GM10266 (cell line): Measurements from ENCODE around the gene PVR.

Experiments used
- DNase-seq: peaks from one replicate; pipeline ENCODE4 v3.0.0; 2012; ENCODE audit errors: extremely low spot score
- CTCF ChIP-seq: IDR thresholded peaks from 2 replicates; pipeline ENCODE4 v1.5.1; 2012; ENCODE audit warnings: mild to moderate bottlenecking, low read depth; ENCODE audit not compliant: control insufficient read depth, insufficient read depth; ENCODE audit errors: missing control alignments

Gene PVR

GRCh38 chr19:44648631-44649251, 5.0 kb downstream of the PVR start:
- DNase-seq = no peak
- no peak for TF ChIP-seq CTCF

DNA sequence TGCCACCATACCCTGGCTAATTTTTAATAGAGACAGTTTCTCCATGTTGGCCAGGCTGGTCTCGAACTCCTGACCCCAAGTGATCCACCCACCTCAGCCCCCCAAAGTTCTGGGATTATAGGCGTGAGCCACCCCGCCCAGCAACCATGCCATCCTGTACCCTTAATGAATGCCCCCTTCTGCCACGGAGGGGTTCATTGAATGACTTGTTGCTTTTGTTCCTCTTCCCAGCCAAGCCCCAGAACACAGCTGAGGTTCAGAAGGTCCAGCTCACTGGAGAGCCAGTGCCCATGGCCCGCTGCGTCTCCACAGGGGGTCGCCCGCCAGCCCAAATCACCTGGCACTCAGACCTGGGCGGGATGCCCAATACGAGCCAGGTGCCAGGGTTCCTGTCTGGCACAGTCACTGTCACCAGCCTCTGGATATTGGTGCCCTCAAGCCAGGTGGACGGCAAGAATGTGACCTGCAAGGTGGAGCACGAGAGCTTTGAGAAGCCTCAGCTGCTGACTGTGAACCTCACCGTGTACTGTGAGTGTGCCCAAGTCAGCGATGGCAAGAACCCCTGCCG, 6.0 kb downstream of the PVR start:
- no peak for TF ChIP-seq CTCF

GRCh38 chr19:44653343-44653742, 9.6 kb downstream of the PVR start:
- TF ChIP-seq CTCF = no peak
- DNase-seq = no peak

More for the DNA sequence above, 6.0 kb downstream of the PVR start:
- no peak for DNase-seq

DNA sequence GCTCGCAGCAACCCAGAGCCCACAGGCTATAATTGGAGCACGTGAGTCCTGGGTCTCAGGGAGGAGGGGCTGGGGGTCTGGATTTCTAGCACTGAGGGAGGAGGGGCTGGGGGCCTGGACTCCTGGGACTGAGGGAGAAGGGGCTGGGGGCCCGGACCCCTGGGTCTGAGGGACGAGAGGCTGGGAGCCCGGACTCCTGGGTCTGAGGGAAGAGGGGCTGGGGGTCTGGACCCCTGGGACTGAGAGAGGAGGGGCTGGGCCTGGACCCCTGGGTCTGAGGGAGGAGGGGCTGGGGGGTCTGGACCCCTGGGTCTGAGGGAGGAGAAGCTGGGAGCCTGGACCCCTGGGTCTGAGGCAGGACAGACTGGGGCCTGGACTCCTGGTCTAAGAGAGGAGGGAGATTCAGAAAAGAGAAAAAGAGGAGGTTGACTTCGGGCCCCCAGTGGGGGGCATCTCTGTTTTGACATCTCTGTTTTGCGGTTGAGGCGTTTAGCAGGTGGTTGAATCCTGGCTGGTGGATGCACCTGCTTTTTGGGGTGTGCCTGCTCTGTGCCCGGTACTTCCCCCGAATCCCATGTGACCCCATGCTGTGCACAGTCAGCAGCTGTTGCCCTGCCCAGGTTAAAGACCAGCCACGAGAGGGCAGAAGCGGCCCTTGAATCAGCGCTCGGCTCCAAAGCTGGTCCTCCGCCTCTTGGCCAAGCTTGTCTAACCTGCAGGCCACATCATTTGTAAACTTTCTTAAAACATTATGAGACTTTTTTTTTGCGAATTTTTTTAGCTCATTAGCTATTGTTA, 10.5 kb downstream of the PVR start:
- peak; percentile 85 for DNase-seq

DNA sequence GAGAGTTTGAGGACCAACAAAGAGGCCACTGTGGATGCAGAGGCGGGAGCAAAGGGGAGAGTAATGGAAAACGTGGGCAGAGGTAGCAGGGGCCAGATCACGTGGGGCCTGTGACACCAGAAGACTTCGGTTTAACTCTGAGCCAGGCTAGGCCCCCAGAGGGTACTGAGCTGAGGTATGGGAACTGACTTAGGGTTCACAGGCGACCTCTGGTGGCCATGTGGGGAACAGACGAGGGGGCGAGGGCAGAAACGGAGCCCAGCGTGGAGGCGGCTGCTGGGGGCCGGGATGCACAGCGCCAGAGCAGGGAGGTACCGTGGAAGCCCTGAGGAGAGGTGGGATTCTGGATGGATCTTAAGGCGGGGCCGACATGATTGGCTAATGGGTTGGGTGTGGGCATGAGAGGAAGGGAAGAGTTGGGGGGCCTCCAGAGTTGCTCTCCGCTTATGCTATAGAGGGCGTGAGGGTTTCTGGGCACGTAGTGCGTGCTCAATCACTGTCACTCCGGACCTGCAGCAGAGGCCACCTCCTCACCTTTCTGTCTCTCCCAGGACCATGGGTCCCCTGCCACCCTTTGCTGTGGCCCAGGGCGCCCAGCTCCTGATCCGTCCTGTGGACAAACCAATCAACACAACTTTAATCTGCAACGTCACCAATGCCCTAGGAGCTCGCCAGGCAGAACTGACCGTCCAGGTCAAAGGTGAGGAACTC, 13.7 kb downstream of the PVR start:
- TF ChIP-seq CTCF = peak; percentile 89
- DNase-seq = peak; percentile 77

More for the DNA sequence above, 10.5 kb downstream of the PVR start:
- TF ChIP-seq CTCF = peak; percentile 90

DNA sequence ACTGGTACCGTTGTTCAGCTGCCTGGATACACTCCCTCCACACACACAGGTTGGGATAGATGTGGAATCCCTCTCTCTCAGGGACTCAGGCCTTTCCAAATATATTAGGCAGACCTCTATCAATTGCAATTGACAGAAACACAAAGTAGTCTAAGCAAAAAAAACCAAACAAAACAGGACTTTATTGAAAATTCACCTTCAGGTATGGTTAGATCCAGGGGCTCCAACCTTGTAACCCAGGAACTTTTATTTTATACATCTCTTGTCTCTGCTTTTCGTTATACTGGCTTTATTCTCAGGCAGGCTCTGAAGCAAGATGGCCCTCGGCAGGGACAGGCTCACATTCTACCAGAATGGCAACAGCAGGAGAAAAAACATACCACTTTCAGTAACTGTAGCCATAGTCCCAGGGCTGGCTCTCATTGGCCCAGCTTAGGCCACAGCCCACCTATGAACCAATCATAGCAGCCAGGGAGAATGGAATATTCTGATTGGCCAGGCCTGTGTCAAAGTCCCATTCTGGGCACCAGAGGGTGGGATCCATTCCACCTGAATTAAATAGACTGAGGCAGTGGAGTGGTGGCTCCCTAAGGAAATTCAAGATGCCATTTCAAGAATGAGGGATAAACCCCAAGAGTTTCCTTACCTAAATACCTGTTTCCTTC, 14.5 kb downstream of the PVR start:
- no peak for TF ChIP-seq CTCF
- no peak for DNase-seq
